IMR-90 (cell line): ENCODE results near the gene TRIM25. TPM values are rescaled to one million over a fixed set of nuclear protein-coding genes. Genes with fewer than 3 reads are reported as not detected.

Experiments used
- ATAC-seq: fragments of 200-7000 bp; cut with Tn5 transposase; 2 replicates; pipeline ENCODE4 v1.9.1; 2020; ENCODE audit warnings: low read depth, mild to moderate bottlenecking, moderate library complexity
- BruUV-seq: library from RNA; stranded (reverse); fragments of 400-500 nt; replicated peaks from 2 replicates; lab custom pipeline; 2021; lab: Mats Ljungman, UMichigan
- CTCF ChIA-PET: fragments of 300-600 bp; formaldehyde crosslinking; extraction: SDS; loops from one replicate; lab custom pipeline; 2021; ENCODE audit warnings: antibody characterized with exemption; lab: Yijun Ruan, JAX
- POLR2A ChIA-PET: fragments of 300-600 bp; sonication (Branson Sonifier 250); formaldehyde crosslinking; loops from one replicate; lab custom pipeline; 2022; ENCODE audit warnings: antibody characterized with exemption; ENCODE audit not compliant: unreplicated experiment; lab: Charles Lee
- DNase-seq: peaks from one replicate; pipeline ENCODE4 v3.0.0; 2013
- H2AFZ ChIP-seq: replicated peaks from 2 replicates; pipeline ENCODE3; 2013; ENCODE audit warnings: low read length, mild to moderate bottlenecking; ENCODE audit not compliant: poor library complexity
- H2AK5ac ChIP-seq: 2 replicates; pipeline ENCODE4 v1.6.1; 2013; ENCODE audit warnings: low read depth, low read length, inconsistent platforms
- H2AK9ac ChIP-seq: replicated peaks from 2 replicates; pipeline ENCODE3; 2013; ENCODE audit warnings: mild to moderate bottlenecking, low read depth, low read length, moderate library complexity; ENCODE audit not compliant: poor library complexity
- H2BK120ac ChIP-seq: 2 replicates; pipeline ENCODE4 v1.6.1; 2013; ENCODE audit warnings: low read depth, low read length, inconsistent platforms
- H2BK15ac ChIP-seq: 3 replicates; pipeline ENCODE4 v1.6.1; 2013; ENCODE audit warnings: low read depth, low read length, inconsistent platforms
- H2BK20ac ChIP-seq: 2 replicates; pipeline ENCODE4 v1.6.1; 2013; ENCODE audit warnings: low read depth, mild to moderate bottlenecking, inconsistent platforms, low read length, moderate library complexity
- H2BK5ac ChIP-seq: 2 replicates; pipeline ENCODE4 v1.6.1; 2013; ENCODE audit warnings: mild to moderate bottlenecking, low read depth, low read length, inconsistent platforms; ENCODE audit not compliant: poor library complexity, severe bottlenecking
- H3K14ac ChIP-seq: replicated peaks from 2 replicates; pipeline ENCODE4 v1.6.1; 2013; ENCODE audit warnings: low read depth, low read length, inconsistent platforms
- H3K18ac ChIP-seq: 2 replicates; pipeline ENCODE4 v1.6.1; 2013; ENCODE audit warnings: low read depth, low read length, control low read depth
- H3K23ac ChIP-seq: 2 replicates; pipeline ENCODE4 v1.6.1; 2013; ENCODE audit warnings: low read depth, low read length, inconsistent platforms
- H3K27ac ChIP-seq: 2 replicates; pipeline ENCODE4 v1.5.1; 2013; ENCODE audit warnings: mild to moderate bottlenecking, control low read depth, low read length; ENCODE audit not compliant: insufficient read depth
- H3K27me3 ChIP-seq: 2 replicates; pipeline ENCODE4 v1.6.1; 2013; ENCODE audit warnings: low read length; ENCODE audit not compliant: control insufficient read depth, insufficient read depth
- H3K36me3 ChIP-seq: 2 replicates; pipeline ENCODE4 v1.6.1; 2013; ENCODE audit warnings: low read length, mixed read lengths; ENCODE audit not compliant: control insufficient read depth, insufficient read depth
- H3K4ac ChIP-seq: 2 replicates; pipeline ENCODE4 v1.6.1; 2013; ENCODE audit warnings: low read depth, low read length, inconsistent platforms
- H3K4me1 ChIP-seq: 2 replicates; pipeline ENCODE4 v1.6.1; 2013; ENCODE audit warnings: low read length, mixed read lengths; ENCODE audit not compliant: control insufficient read depth, insufficient read depth
- H3K4me2 ChIP-seq: 2 replicates; pipeline ENCODE4 v1.6.1; 2013; ENCODE audit warnings: low read depth, mild to moderate bottlenecking, control low read depth, low read length, moderate library complexity
- H3K4me3 ChIP-seq: 2 replicates; pipeline ENCODE4 v1.5.1; 2013; ENCODE audit warnings: low read depth, mild to moderate bottlenecking, control low read depth, low read length, moderate library complexity; ENCODE audit not compliant: insufficient read depth
- H3K56ac ChIP-seq: 2 replicates; pipeline ENCODE4 v1.6.1; 2013; ENCODE audit warnings: low read length, inconsistent platforms; ENCODE audit not compliant: insufficient read depth; ENCODE audit errors: extremely low read depth
- H3K79me1 ChIP-seq, 2 experiments: 2 replicates each; pipeline ENCODE4 v1.6.1; 2013; ENCODE audit warnings: low read length in 2 of 2, inconsistent platforms in 1 of 2, low read depth in 1 of 2
- H3K9ac ChIP-seq: 2 replicates; pipeline ENCODE4 v1.6.1; 2013; ENCODE audit warnings: low read depth, low read length, control low read depth
- H3K9me1 ChIP-seq: 2 replicates; pipeline ENCODE4 v1.6.1; 2013; ENCODE audit warnings: low read length, inconsistent platforms; ENCODE audit not compliant: insufficient read depth
- H3K9me3 ChIP-seq: 2 replicates; pipeline ENCODE4 v1.6.1; 2013; ENCODE audit warnings: low read length; ENCODE audit not compliant: control insufficient read depth, insufficient read depth
- H4K20me1 ChIP-seq: 2 replicates; pipeline ENCODE4 v1.6.1; 2013; ENCODE audit warnings: low read length, inconsistent platforms; ENCODE audit not compliant: insufficient read depth
- H4K5ac ChIP-seq: 2 replicates; pipeline ENCODE4 v1.6.1; 2013; ENCODE audit warnings: mild to moderate bottlenecking, low read depth, low read length, control low read depth
- H4K8ac ChIP-seq, 2 experiments: 2 replicates each; pipeline ENCODE4 v1.6.1; 2013; ENCODE audit warnings: low read depth in 2 of 2, low read length in 2 of 2, control low read depth in 1 of 2, inconsistent platforms in 1 of 2
- H4K91ac ChIP-seq: 2 replicates; pipeline ENCODE4 v1.6.1; 2013; ENCODE audit warnings: low read depth, low read length, inconsistent platforms; ENCODE audit not compliant: insufficient read depth
- BHLHE40 ChIP-seq: fragments of 150-350 bp; IDR thresholded peaks from 2 replicates; pipeline ENCODE4 v1.6.1; 2016; ENCODE audit warnings: mild to moderate bottlenecking, low read depth, low read length
- MAFK ChIP-seq: IDR thresholded peaks from 2 replicates; pipeline ENCODE4 v1.6.1; 2012; ENCODE audit warnings: low read depth, low read length, improper control_type of control experiment
- MXI1 ChIP-seq: IDR thresholded peaks from 2 replicates; pipeline ENCODE4 v1.6.1; 2012; ENCODE audit warnings: low read depth, mild to moderate bottlenecking, low read length, moderate library complexity, borderline replicate concordance
- RCOR1 ChIP-seq: IDR thresholded peaks from 2 replicates; pipeline ENCODE4 v1.6.1; 2012; ENCODE audit warnings: mild to moderate bottlenecking, low read length, improper control_type of control experiment; ENCODE audit not compliant: insufficient replicate concordance
- SMC3 ChIP-seq: fragments of 150-350 bp; IDR thresholded peaks from 2 replicates; pipeline ENCODE4 v1.6.1; 2016; ENCODE audit warnings: low read depth, mild to moderate bottlenecking, antibody characterized with exemption, low read length, moderate library complexity
- USF2 ChIP-seq: fragments of 150-350 bp; IDR thresholded peaks from 2 replicates; pipeline ENCODE4 v1.6.1; 2017; ENCODE audit warnings: mild to moderate bottlenecking, antibody characterized with exemption, low read length, low read depth
- WGBS, 2 experiments: methylation state at CpG; one replicate each; pipeline versions ENCODE4 v1.1.5 to v1.1.7; 2013; ENCODE audit warnings: missing lambda C conversion rate in 2 of 2; ENCODE audit not compliant: insufficient read length in 1 of 2; ENCODE audit errors: extremely low coverage in 2 of 2; 5-methylcytosine and 5-hydroxymethylcytosine counted together
- dilution Hi-C: fragments of 300-500 bp; cut with HindIII; formaldehyde crosslinking; loops from one replicate; pipeline ENCODE4 v1.14.3; 2018; ENCODE audit warnings: low sequenced_read_pairs; ENCODE audit not compliant: unreplicated experiment
- in situ Hi-C: fragments of 300-500 bp; cut with MboI; formaldehyde crosslinking; loops from 3 replicates; pipeline ENCODE4 v1.14.3; 2019; ENCODE audit warnings: low sequenced_read_pairs, inconsistent platforms, mixed read lengths
- intact Hi-C: fragments of 100-400 bp; cut with micrococcal nuclease; formaldehyde crosslinking; loops from 2 replicates; pipeline ENCODE4 v1.10.0; 2022
- polyA plus RNA-seq, 3 experiments: library from polyadenylated mRNA; depleted of rRNA; stranded (reverse); fragments of >200 nt; gene quantifications; 2 replicates each; pipeline ENCODE4 v1.2.3, GENCODE V29; 2012; ENCODE audit warnings: low replicate concordance in 1 of 3
- total RNA-seq: library from RNA; depleted of rRNA; stranded (reverse); fragments of >200 nt; gene quantifications from 2 replicates; pipeline ENCODE4 v1.2.3, GENCODE V29; 2012

TRIM25 gene
- total and polyA plus RNA-seq, 2 of the 4 experiments (the other 2 are of a cell fraction) = 25.5 to 27.5 TPM

- Histone ChIP-seq H2BK20ac (no peak overlapping the region), H3K14ac (no peak overlapping the region), H3K4ac (no peak overlapping the region), H4K5ac (no peak overlapping the region), H3K9me1 (peaks cover 3% of the 10 kb centered on the region), H3K9me3 (peaks cover 3% of the 10 kb centered on the region; the same call in 1 of the 2 replicates), H3K9ac (no peak overlapping the region), H3K18ac (no peak overlapping the region), H4K20me1 (no peaks in the 10 kb centered on the region), H4K8ac (no peak overlapping the region), H3K36me3 (peaks cover 2% of the 10 kb centered on the region), H4K91ac (no peak overlapping the region), H3K27me3 (no peaks in the 10 kb centered on the region), H3K23ac (no peak overlapping the region), H3K79me1 (no peaks in the 10 kb centered on the region), H3K4me1 (no peaks in the 10 kb centered on the region), H3K4me2 (no peak overlapping the region), H2AFZ (no peak overlapping the region), H2BK120ac (no peak overlapping the region), H3K27ac (no peak overlapping the region), H2AK9ac (no peak overlapping the region), H3K4me3 (no peak overlapping the region), H2BK15ac (no peak overlapping the region), H3K56ac (no peak overlapping the region), H2BK5ac (no peak overlapping the region), H2AK5ac (no peak overlapping the region)
- DNase-seq (no peak), ATAC-seq (no peak)
- intact Hi-C loops = no loop called here
- dilution Hi-C loops = no loop called here
- ChIA-PET CTCF (interaction anchor here (1.0 kb wide), 1 partner anchor 9 kb away, joined by 4 read pairs; no protein-coding TSS in a partner anchor), POLR2A (no interaction called here)
- WGBS, 2 experiments = no CpG with 5 or more reads among the region's 2 CpGs
- BruUV-seq = no TSS peak
- in situ Hi-C loops = loop anchor here (25.0 kb wide), 1 partner anchor 344 kb away; the partner anchor contains the start of gene NOG
- TF ChIP-seq MAFK (no peak), BHLHE40 (no peak), MXI1 (no peak), USF2 (no peak), SMC3 (no peak), RCOR1 (no peak)
Measured at GRCh38 chr17:56930739-56931337, 17.0 kb upstream of the TRIM25 start.
